Measurements from ENCODE around the gene HSCB. TPM values are rescaled to one million over a fixed set of nuclear protein-coding genes. Genes with fewer than 3 reads are reported as not detected.

The HSCB gene
- polyA plus RNA-seq, 1 donor from 2014 or later, result 22.4 TPM

- Histone ChIP-seq H3K79me2 (replicated peaks; ENCODE audit: insufficient read depth, low read length) (peaks cover 9% of the 10 kb centered on the region), H3K4me3 (ENCODE audit: low read length) (peak within 1 kb of the TSS; percentile 96), H3K36me3 (ENCODE audit: insufficient read depth, low read length) (no peaks in the 10 kb centered on the region), H3K9ac (ENCODE audit: low read length) (peak within 1 kb of the TSS; percentile 74), H3F3A (ENCODE audit: insufficient read depth, low read length, poor library complexity, severe bottlenecking) (no peaks in the 10 kb centered on the region), H2AFZ (ENCODE audit: low read depth, low read length) (peak within 1 kb of the TSS; percentile 45), H3K27ac (ENCODE audit: low read length) (peak within 1 kb of the TSS; percentile 41), H3K9me3 (ENCODE audit: low read length) (no peaks in the 10 kb centered on the region), H3K9me2 (ENCODE audit: insufficient read depth, low read length) (no peaks in the 10 kb centered on the region), H4K20me1 (ENCODE audit: insufficient read depth) (no peaks in the 10 kb centered on the region), H3K4me2 (ENCODE audit: low read length) (peak within 1 kb of the TSS; percentile 75), H3K27me3 (ENCODE audit: insufficient read depth, low read depth, low read length) (no peaks in the 10 kb centered on the region)
- TF ChIP-seq MXI1 (conservative IDR thresholded peaks at IDR 0.05; ENCODE audit: poor library complexity, severe bottlenecking), result peak; percentile 92
- no peak for TF ChIP-seq REST (IDR thresholded peaks at IDR 0.05; ENCODE audit: borderline replicate concordance)
- peak; percentile 2 for TF ChIP-seq EP300 (conservative IDR thresholded peaks at IDR 0.05; ENCODE audit: poor library complexity, severe bottlenecking)
- TF ChIP-seq CTCF (IDR thresholded peaks at IDR 0.05; ENCODE audit: poor library complexity, severe bottlenecking), result peak; percentile 23
- TF ChIP-seq EZH2 (IDR thresholded peaks at IDR 0.05; ENCODE audit: borderline replicate concordance, insufficient read depth, low read length, poor library complexity, severe bottlenecking), result no peak
- TF ChIP-seq RAD21 (conservative IDR thresholded peaks at IDR 0.05), result no peak
- TF ChIP-seq TAF1 (IDR thresholded peaks at IDR 0.05; ENCODE audit: low read depth), result peak; percentile 81
- TF ChIP-seq POLR2AphosphoS5 (IDR thresholded peaks at IDR 0.05), result peak; percentile 87
- TF ChIP-seq SMC3 (conservative IDR thresholded peaks at IDR 0.05; ENCODE audit: poor library complexity), result no peak
Observed at GRCh38 chr22:28800308-28801041, 58.6 kb downstream of the HSCB start, which contains the start of gene XBP1. Gene XBP1, minus strand, starts transcription at chr22:28800569.

DNA sequence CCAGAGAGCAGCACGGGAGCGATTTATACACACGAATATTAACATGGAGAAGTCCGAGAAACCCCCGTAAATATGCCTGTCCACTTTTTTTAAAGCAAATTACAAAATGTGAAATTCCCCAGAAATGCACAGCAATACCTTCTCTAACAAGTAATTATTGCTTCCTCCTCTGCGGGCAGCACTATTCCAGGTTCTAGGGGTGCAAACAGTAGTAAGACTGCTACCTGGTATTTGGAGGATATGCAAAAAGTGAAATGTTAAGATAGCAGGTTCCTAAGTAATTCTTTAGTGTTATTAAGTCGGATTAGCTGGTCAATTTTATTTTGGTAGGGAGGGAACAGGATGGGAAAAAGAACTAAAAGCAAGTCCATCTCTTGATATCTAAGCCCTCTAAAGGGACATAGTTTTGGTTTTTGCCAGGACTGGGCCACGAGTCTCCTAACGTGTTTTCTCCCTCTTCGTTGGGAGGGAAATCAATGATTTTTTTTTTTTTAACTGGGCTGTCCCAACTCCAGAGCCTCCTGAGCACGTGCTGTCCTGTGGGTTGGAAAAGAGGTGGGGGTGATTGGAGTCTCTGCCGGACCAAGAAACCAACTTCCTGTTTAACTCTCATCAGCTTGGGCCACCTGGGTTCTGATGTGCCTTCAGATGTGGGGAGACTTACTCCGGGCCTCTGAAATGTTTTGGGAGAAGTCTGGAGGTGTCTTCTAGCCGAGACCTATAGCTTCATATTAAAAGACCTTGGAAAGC is 60.2 kb downstream of the HSCB start:
- H3K4me2 ChIP-seq (ENCODE audit: low read length), result no peak overlapping the region
- no peaks in the 10 kb centered on the region for H3K9me2 ChIP-seq (ENCODE audit: insufficient read depth, low read length)
- no peak overlapping the region for H3K9ac ChIP-seq (ENCODE audit: low read length)
- no peaks in the 10 kb centered on the region for H3K9me3 ChIP-seq (ENCODE audit: low read length)
- no peak overlapping the region for H3K4me3 ChIP-seq (ENCODE audit: low read length)
- H2AFZ ChIP-seq (ENCODE audit: low read depth, low read length), result no peak overlapping the region
- no peaks in the 10 kb centered on the region for H3K36me3 ChIP-seq (ENCODE audit: insufficient read depth, low read length)
- no peaks in the 10 kb centered on the region for H3K27me3 ChIP-seq (ENCODE audit: insufficient read depth, low read depth, low read length)
- TF ChIP-seq POLR2AphosphoS5 (IDR thresholded peaks at IDR 0.05), result no peak
- no peak for TF ChIP-seq TAF1 (IDR thresholded peaks at IDR 0.05; ENCODE audit: low read depth)
- TF ChIP-seq CTCF (IDR thresholded peaks at IDR 0.05; ENCODE audit: poor library complexity, severe bottlenecking), result no peak
- no peak for TF ChIP-seq MXI1 (conservative IDR thresholded peaks at IDR 0.05; ENCODE audit: poor library complexity, severe bottlenecking)
- TF ChIP-seq EZH2 (IDR thresholded peaks at IDR 0.05; ENCODE audit: borderline replicate concordance, insufficient read depth, low read length, poor library complexity, severe bottlenecking), result no peak
- peaks cover 9% of the 10 kb centered on the region for H3K79me2 ChIP-seq (replicated peaks; ENCODE audit: insufficient read depth, low read length)
- H4K20me1 ChIP-seq (ENCODE audit: insufficient read depth), result no peaks in the 10 kb centered on the region
- H3K27ac ChIP-seq (ENCODE audit: low read length), result no peak overlapping the region
- H3F3A ChIP-seq (ENCODE audit: insufficient read depth, low read length, poor library complexity, severe bottlenecking), result no peaks in the 10 kb centered on the region

Measured in neural cell (in vitro differentiated cells).